GM18508 (cell line): ENCODE results near the gene PRDX5.
A peak's percentile ranks its signal among the peaks of the same experiment; 100 is the strongest.

Experiments used
- ATAC-seq: cut with Tn5 transposase; IDR thresholded peaks from one replicate; pipeline ENCODE4 v1.9.1; 2021; ENCODE audit warnings: moderate number of reproducible peaks; ENCODE audit not compliant: insufficient read depth, unreplicated experiment

Gene PRDX5

DNA sequence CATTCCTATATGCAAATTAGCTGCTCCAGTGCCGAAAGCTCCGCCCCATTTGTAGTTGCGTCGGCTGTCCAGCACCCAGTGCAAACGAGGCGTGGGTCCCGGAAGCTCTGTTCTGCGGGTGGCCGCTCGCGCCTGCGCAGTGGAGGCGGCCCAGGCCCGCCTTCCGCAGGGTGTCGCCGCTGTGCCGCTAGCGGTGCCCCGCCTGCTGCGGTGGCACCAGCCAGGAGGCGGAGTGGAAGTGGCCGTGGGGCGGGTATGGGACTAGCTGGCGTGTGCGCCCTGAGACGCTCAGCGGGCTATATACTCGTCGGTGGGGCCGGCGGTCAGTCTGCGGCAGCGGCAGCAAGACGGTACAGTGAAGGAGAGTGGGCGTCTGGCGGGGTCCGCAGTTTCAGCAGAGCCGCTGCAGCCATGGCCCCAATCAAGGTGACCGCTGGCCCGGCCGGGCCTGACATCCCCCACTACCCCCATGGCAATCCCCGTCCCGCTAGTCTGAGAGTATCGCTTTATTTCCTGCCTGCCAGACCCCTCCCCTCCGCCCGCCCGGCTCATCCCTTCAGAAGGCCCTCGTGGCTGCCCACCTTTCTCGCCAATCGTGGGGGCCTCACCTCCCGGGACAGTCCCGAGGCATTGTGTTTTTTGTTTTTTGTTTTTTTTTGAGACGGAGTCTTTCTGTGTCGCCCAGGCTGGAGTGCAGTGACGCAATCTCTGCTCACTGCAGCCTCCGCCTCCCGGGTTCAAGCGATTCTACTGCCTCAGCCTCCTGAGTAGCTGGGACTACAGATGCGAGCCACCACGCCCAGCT lies at the start of gene PRDX5:
Gene PRDX5 (plus strand): TSS at position 161 of the 805 bp plus-strand sequence. CDS start 95 bp downstream, at position 256.
- peak; percentile 36 for ATAC-seq

DNA sequence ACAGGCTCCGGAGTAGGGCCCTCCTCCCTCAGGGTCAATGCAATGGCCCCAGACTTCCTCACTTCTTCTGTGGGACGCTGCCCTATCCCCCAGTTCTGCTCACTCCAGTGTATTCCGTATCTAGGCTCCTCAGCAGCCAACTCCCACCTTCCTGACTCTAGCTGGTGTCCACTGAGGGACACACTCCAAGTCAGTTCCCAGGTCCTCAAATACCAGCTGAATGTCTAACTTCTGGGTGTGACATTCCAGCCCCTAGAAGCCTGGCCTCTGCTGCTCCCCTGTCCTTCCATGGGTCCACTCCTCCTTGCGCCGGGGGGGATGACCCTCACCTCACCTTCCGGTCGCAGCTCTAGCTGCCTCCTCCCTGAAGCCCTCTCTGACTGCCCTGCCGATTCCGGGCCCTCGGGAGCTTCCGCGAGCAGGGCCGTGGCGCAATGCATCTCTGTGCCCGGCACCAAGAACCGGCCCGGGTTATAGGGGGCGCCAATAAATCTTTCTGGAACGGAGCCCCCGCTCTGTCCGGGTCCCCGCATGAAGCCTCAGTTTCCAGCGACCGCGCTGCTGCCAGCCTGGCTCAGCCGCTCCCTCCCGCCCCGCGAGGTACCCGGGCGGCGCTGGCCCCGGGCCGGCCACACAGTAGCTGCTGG lies 48.9 kb upstream of the PRDX5 start:
- ATAC-seq, result peak; percentile 10

DNA sequence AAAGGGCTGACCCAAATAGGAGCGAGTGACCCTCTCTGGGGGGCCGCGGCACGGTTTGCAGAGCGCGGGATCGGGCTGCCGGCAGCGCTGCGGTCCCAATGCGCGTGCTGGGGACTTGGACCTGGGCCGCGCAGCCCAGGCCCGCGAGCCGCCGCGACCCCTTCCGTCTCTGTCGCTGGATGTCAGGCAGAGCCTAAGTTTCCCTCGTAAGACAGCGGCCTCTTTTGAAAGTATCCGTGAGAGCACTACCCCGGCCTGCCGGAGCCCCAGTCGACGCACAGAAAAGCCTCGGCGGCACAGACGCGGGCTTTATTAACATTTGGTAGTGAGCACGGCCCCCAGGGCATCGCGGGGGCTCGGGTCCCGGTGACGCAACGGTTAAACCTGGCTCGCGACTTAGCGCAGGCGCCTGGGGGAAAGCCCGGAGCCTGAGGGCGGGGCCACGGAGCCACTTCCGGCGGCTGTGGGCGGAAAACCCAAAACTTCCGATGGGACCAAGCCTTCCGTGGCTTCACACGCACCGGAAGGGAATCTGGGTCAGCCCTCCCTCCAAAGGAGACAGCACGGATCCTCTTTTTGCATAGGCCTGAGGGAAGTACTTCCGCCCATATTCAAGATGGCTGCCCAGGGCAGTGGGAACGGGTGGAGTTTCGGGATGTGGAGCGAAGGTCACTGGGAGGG lies 48.2 kb upstream of the PRDX5 start:
- peak; percentile 38 for ATAC-seq

DNA sequence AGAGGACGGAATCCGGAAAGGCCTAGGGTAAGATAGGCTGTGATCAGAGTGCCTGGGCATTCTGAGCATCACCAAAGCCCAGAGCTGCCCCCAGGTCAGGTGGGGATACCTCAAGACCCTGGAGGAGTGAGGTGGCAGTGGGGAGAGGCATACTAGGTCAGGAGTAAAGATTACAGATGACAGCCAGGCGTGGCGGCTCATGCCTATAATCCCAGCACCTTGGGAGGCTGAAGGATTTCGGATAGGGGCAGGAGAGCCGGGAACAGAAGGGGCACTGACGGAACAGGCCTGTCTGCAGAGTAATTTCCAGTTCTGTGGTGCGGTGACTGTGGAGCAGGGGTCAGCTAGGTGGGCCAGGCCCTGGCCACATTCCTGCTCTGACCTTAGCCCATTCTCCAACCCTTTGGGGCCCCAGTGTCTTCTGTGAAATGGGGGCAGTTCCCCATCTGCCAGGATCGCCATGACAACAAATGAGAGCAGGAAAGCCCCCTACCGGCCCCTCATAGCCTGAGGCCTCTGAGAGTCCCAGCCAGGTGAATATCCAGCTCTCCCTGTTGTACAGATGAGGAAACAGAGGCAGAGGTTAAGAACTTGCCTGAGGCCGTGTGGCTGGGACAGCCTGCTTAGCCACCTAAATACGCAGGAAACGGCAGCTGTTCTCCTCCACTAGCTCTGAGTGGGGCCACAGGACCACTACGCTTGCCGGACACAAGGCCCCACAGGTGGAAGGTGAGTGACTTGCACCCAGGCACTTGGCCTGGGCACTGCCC lies 42.7 kb upstream of the PRDX5 start:
- ATAC-seq, result no peak

DNA sequence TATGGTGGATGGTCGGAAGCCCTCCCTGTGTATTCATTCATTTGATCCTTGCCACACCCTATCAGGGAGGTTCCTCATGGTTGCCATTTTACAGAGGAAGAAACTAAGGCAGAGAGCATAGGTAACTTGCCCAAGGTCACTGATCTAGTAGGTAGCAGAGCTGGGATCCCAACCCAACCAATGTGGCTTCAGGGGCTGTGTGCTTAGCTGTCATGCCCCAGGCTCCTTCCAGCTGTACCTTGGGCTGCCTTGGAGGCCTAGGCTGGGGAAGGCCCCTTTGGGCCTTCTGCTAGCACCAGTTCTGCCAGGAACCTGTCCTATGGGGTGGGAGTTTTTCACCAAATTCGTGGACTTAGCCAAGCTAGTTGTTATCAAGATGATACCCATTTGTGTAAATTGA lies 42.1 kb upstream of the PRDX5 start:
- no peak for ATAC-seq

DNA sequence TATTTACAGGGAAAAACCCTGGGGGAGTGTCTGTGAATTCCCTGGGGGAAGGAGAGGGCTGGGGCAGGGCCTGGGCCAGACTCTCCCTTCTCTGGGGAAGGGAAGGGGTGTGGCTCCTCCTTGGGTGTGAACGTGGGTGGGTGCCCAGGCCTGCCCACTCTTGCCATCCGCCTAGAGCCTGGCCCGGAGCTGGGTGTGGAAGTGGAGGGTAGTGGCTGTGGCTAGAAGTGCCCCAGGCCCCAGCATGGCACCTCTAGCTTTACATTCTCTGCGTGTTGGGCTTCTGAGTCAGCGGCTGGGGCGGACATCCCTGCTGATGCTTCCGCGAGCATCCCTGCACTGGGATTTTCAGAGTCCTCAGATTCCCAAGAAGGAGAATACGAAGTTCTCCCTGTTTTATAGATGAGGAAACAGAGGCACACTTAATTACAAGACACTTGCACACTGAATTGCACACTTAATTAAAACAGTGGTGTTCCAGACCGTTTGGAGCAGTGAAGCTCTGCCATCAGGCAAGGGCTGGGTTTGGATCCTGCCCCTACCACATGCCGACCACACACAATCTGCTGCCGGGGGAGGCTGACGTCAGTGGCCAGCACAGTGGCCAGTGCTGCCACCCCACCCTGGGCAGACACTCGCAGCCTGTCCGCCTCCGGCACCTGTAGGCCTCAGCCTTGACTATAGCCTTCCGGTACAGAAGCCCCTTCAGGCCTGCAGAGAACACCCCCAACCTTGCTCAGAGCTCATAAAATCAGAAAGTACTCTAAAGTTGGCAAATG lies 41.1 kb upstream of the PRDX5 start:
- ATAC-seq, result no peak

DNA sequence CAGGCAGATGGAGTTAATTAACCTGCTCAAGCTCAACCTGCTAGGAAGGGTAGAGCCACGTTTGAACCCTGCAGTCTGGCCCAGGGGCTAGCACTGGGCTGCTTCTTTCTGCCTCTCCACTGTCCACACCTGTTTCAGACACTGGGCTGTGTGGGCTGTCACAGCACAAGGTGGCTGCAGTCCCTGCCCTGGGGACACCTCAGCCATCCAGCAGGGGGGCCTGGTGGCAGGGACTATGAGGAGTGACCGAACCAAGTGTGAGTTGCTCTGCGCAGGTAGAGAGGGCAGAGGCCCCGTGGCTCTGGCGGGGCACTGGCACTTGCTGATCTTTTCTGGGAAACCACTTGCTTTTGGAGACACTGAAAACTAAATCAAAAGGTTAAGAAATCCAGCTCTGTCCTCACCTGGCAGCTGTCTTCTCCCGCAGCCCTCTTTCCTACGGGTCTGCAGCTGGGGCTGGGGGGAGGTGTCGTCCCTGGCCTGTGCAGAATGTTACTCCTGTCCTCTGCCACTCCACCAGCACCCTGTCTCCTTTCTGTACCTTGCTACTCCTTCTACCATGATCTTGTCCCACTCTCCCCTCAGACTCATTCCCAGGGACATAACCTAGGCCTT lies 39.2 kb upstream of the PRDX5 start:
- ATAC-seq, result no peak

DNA sequence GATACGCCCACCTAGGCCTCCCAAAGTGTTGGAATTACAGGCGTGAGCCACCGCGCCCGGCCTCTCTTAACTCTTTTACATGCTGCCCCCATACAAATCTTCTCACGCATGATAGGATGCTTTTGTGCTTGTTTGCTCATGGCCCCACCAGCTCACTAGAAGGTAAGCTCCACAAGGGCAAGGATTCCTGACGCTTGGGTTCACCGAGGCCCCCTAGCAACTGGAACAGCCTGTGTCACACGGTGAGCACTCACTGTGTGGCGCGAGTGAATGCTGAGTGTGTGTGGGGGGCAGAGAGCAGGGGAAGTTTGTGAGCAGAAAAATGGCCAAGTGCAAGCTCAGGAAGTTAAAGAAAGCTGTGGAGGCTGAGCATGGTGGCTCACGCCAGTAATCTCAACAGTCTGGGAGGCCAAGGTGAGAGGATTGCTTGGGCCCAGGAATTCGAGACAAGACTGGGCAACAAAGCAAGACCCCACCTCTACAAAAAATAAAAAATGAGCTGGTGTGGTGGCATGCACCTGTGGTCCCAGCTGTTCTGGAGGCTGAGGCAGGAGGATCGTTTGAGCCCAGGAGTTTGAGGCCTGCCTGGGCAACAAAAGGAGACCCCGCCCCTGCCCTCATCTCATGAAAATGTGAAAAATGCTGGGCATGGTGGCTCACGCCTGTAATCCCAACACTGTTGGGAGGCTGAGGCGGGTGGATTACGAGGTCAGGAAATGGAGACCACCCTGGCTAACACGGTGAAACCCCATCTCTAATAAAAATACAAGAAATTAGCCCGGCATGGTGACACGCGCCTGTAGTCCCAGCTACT lies 35.8 kb upstream of the PRDX5 start:
- ATAC-seq, result no peak

DNA sequence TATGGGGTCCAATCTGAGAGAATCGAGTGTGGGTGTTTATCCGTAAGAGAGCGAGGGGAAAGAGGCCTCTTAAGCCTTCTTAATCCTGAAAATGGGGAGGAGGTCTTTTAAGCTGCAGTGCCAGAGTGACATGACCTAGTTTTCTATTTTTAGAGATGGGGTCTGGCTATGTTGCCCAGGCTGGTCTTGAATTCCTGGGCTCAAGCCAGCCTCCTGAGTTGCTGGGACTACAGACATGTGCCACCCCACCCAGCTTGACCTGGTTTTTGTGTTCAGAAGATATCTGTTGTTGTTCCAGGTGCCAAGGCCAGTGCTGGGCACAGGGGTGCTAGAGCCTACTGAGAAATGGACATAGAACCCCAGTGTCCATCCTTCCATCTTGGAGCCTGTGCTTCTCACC lies 34.8 kb upstream of the PRDX5 start:
- ATAC-seq, result no peak

DNA sequence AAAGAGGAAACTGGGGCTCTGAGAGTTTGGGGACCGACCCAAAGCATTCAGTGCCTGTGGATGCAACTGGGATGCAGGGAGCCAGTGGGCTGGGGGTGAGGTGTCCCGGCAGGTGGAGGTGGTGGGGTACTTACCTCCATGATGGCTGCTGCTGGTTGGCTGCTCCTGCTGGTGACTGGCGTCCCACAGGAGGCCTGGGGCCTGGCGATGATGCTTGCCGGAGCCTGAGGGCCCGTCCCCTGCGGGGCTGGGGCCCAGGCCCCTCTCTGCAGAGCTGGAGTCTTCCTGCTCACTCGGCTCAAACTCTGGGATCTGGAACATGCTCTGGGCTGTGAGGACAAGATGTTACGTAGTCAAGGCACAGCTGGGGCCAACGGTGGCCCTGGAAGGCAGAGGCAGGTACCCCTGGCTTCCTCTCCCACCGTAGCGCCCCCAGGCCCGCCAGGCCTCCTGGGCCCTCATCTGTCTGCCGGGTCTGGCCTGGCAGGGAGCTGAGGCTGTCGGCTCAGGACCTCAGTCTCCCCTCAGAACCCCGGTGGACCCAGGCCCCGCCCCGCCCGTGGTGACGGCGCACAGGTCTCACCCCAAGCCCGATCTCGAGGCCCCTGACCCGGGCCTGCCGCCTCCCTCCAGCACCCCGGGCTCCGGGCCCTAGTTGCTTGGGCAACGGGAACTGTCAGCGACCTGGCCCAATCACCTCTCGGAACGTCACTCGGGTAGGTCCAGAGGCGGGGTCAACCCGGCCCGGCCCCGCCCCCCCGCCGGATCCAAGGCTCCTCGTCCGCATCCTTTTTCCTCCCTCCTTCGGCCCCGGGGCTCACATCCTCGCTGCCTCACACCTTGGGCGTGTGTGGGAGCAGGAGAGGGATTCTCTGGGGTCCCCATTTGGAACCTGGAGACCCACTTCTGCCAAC lies 33.6 kb upstream of the PRDX5 start, which contains the start of gene BAD:
Gene BAD (minus strand): TSS at position 618 of the 914 bp plus-strand sequence. CDS start 297 bp downstream, at position 321.
- ATAC-seq, result no peak

DNA sequence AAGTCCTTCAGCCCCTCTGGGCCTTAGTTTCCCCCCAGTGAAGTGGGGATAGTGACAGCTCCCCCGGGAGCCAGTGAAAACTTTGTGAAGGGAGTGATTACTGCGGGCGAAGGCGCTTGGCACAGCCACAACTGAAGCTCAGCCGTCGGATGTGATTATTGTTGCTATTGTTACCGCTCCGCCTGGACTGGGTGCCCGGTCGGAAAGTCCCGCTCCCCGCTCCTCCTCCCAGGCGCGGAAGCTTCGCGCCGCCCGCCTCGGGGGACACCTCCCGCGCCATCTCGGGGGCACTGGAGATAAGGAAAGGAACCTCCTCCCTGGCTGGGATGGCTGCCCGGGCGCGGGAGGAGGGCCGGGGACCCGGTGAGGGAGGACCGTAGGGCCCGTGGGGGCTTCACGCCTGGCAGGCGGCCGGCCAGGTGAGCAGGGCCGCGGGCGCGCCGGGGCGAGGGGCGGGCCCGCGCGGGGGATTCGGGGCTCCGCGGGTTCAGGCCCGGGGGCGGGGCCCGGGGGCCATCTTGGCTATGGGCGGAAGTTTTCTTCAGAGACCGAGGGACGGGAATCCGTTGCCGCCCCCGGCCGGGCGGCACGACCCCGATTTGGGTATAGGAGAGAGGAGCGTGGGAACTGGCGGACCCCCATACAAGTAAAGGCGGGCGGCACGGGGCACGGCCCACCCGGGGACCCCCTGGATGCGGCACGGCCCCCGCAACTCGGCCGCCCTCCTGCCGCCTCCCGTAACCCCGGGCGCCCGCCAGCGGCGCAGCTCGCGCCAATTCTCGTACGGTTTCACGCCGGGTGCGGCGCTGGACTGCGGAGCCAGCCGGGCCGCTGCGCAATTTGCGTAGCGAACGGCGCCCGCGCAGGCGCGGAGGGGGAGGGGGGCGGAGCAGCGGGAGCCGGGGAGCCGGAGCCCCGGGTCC lies 32.7 kb upstream of the PRDX5 start, which contains the start of gene GPR137:
Gene GPR137 (plus strand): TSS at position 887 of the 923 bp plus-strand sequence. CDS start 677 bp downstream, outside the sequence.
- ATAC-seq, result no peak

DNA sequence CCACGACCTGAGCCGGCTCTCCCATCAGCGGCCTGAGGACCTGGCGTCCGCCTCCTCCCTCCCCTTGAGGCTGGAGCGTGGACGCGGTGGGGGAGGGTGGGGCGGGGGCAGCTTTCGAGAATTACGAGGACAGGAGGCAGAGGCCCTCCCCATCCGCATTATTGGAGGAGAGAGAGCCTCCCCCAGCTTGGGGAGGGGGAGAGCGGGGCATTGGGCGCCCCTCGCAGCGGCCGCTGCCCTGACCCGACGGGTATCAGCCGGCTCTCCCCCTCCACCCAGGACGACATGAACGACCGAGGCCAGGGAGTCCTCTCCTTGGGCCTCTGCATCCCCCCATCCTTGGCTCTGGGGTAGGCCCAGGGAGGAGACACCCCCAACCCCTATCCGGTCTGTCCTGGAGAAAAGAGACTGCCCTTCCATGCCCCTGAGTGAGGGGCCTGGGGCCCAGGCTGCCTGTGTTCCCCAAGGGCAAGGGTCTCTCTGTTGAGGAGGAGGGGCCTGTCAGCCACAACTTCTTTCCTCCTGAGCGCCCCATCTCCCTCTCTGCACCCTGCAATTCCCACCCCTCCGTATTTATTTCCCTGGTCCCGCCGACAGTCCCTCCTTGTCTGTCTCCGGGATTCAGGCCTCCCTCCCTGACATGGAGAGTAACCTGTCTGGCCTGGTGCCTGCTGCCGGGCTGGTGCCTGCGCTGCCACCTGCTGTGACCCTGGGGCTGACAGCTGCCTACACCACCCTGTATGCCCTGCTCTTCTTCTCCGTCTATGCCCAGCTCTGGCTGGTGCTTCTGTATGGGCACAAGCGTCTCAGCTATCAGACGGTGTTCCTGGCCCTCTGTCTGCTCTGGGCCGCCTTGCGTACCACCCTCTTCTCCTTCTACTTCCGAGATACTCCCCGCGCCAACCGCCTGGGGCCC lies 31.8 kb upstream of the PRDX5 start:
- no peak for ATAC-seq

DNA sequence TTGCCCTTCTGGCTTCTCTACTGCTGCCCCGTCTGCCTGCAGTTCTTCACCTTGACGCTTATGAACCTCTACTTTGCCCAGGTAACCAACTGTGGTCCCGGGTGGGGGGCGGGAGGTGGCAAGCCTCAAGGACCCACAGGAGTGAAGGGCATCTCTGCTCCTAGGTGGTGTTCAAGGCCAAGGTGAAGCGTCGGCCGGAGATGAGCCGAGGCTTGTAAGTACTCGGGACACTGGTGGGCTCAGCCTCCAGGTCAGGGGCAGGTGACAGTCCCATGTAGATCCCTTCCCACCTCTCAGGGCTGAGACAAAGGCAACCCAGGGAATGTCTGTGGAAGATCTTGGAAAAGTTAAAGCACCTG lies 31.1 kb upstream of the PRDX5 start:
- ATAC-seq, result no peak

DNA sequence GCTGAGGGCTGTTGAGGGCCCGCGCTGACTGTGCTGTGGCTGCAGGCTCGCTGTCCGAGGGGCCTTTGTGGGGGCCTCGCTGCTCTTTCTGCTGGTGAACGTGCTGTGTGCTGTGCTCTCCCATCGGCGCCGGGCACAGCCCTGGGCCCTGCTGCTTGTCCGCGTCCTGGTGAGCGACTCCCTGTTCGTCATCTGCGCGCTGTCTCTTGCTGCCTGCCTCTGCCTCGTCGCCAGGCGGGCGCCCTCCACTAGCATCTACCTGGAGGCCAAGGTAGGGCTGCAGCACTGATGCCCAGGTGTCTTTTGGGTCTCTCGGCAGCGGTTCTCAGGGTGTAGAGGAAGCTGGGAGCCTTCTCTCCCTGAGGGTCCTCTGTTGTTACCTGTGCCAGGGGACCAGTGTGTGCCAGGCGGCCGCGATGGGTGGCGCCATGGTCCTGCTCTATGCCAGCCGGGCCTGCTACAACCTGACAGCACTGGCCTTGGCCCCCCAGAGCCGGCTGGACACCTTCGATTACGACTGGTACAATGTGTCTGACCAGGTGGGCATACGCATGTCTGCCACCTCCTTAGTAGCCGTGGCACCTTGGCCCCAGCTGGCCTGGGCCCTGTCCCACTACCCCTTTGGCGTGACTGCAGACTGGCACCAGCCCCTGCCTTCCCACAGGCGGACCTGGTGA lies 30.1 kb upstream of the PRDX5 start:
- ATAC-seq, result no peak

DNA sequence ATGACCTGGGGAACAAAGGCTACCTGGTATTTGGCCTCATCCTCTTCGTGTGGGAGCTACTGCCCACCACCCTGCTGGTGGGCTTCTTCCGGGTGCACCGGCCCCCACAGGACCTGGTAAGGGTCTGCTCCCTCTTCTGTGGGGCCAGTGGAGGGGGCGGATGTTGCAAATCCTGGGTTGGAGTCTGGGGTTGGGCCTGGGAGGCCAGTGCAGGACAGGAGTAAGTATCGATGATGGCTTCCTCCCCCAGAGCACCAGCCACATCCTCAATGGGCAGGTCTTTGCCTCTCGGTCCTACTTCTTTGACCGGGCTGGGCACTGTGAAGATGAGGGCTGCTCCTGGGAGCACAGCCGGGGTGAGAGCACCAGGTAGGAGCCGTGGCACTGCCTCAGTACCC lies 29.6 kb upstream of the PRDX5 start:
- no peak for ATAC-seq
